CD14-positive monocyte (primary cell): Measurements from ENCODE around the gene RBM28. TPM values are rescaled to one million over a fixed set of nuclear protein-coding genes. Genes with fewer than 3 reads are reported as not detected.
A peak's percentile ranks its signal among the peaks of the same experiment; 100 is the strongest.

ENCODE experiments used
- DNase-seq, 3 donors: peaks; one replicate each; pipeline ENCODE4 v3.0.0-alpha.2; 2011 to 2022
- H2AFZ ChIP-seq: 2 replicates; pipeline ENCODE4 v1.6.0; 2012; ENCODE audit warnings: mild to moderate bottlenecking, low read depth, low read length, inconsistent platforms; ENCODE audit not compliant: insufficient read depth, poor library complexity, severe bottlenecking
- H3K27ac ChIP-seq, 2 donors: 1 replicate in 1 of 2; 2 replicates in 1 of 2; pipeline ENCODE4 v1.5.1; 2012 to 2013; ENCODE audit warnings: low read length in 2 of 2, control low read depth in 1 of 2, inconsistent platforms in 1 of 2, low read depth in 1 of 2, mild to moderate bottlenecking in 1 of 2
- H3K27me3 ChIP-seq, 2 donors: one replicate each; pipeline versions ENCODE4 v1.6.0 to v1.6.1; 2011 to 2013; ENCODE audit warnings: low read length in 2 of 2; ENCODE audit not compliant: control insufficient read depth in 2 of 2, insufficient read depth in 2 of 2
- H3K36me3 ChIP-seq, 2 donors: replicated peaks in 1 of 2; 1 replicate in 1 of 2; 2 replicates in 1 of 2; pipeline versions ENCODE4 v1.5.1 to v1.6.1; 2012 to 2013; ENCODE audit warnings: low read length in 2 of 2, control low read depth in 1 of 2, inconsistent platforms in 1 of 2, mild to moderate bottlenecking in 1 of 2; ENCODE audit not compliant: insufficient read depth in 2 of 2, control insufficient read depth in 1 of 2
- H3K4me1 ChIP-seq, 2 donors: 1 replicate in 1 of 2; 2 replicates in 1 of 2; pipeline versions ENCODE4 v1.5.1 to v1.6.1; 2012 to 2013; ENCODE audit warnings: low read length in 2 of 2, control low read depth in 1 of 2, inconsistent platforms in 1 of 2, mild to moderate bottlenecking in 1 of 2, moderate library complexity in 1 of 2; ENCODE audit not compliant: insufficient read depth in 2 of 2, control insufficient read depth in 1 of 2
- H3K4me2 ChIP-seq: replicated peaks from 2 replicates; pipeline ENCODE3; 2012; ENCODE audit warnings: low read length, moderate library complexity, mild to moderate bottlenecking; ENCODE audit not compliant: poor library complexity, severe bottlenecking; ENCODE audit errors: extremely low read depth
- H3K4me3 ChIP-seq, 3 experiments: fragments of 200-600 bp in 1 of 3; sonication (generic) in 1 of 3; replicated peaks in 1 of 3; 1 replicate in 2 of 3; 2 replicates in 1 of 3; pipeline ENCODE4 v1.5.1; 2011 to 2013; ENCODE audit warnings: low read length in 3 of 3, mild to moderate bottlenecking in 3 of 3, control low read depth in 2 of 3, low read depth in 2 of 3, inconsistent platforms in 1 of 3, moderate library complexity in 1 of 3
- H3K79me2 ChIP-seq: 2 replicates; pipeline ENCODE4 v1.6.0; 2012; ENCODE audit warnings: mild to moderate bottlenecking, control low read depth, inconsistent platforms, low read length, moderate library complexity; ENCODE audit not compliant: insufficient read depth
- H3K9ac ChIP-seq: 2 replicates; pipeline ENCODE4 v1.6.0; 2017; ENCODE audit warnings: low read length, mild to moderate bottlenecking; ENCODE audit not compliant: insufficient read depth, poor library complexity, severe bottlenecking
- H3K9me3 ChIP-seq, 2 donors: replicated peaks in 1 of 2; 1 replicate in 1 of 2; 2 replicates in 1 of 2; pipeline versions ENCODE4 v1.5.1 to v1.6.1; 2012 to 2013; ENCODE audit warnings: low read length in 2 of 2, control low read depth in 1 of 2; ENCODE audit not compliant: control insufficient read depth in 1 of 2, insufficient read depth in 1 of 2
- H4K20me1 ChIP-seq: 2 replicates; pipeline ENCODE4 v1.6.0; 2012; ENCODE audit warnings: mild to moderate bottlenecking, low read length, control low read depth, moderate library complexity; ENCODE audit not compliant: insufficient read depth
- H3K27ac Mint-ChIP-seq, 7 donors: one replicate each; pipeline ENCODE4 v1.8.0; 2020; ENCODE audit warnings: mild to moderate bottlenecking in 7 of 7, mixed read lengths in 7 of 7, moderate library complexity in 6 of 7, inconsistent platforms in 2 of 7
- H3K27me3 Mint-ChIP-seq, 3 donors: one replicate each; pipeline ENCODE4 v1.8.0; 2021 to 2022; ENCODE audit warnings: low read depth in 3 of 3, mild to moderate bottlenecking in 3 of 3, mixed read lengths in 3 of 3, moderate library complexity in 3 of 3, inconsistent platforms in 1 of 3
- H3K36me3 Mint-ChIP-seq, 2 donors: one replicate each; pipeline ENCODE4 v1.8.0; 2020; ENCODE audit warnings: mixed read lengths in 2 of 2, inconsistent platforms in 1 of 2, mild to moderate bottlenecking in 1 of 2
- H3K4me1 Mint-ChIP-seq: one replicate; pipeline ENCODE4 v1.8.0; 2020; ENCODE audit warnings: mild to moderate bottlenecking, mixed read lengths
- H3K4me3 Mint-ChIP-seq, 2 donors: one replicate each; pipeline ENCODE4 v1.8.0; 2020; ENCODE audit warnings: mild to moderate bottlenecking in 2 of 2, mixed read lengths in 2 of 2, moderate library complexity in 1 of 2
- H3K9me3 Mint-ChIP-seq, 7 donors: one replicate each; pipeline ENCODE4 v1.8.0; 2020 to 2022; ENCODE audit warnings: mixed read lengths in 7 of 7, mild to moderate bottlenecking in 6 of 7, moderate library complexity in 6 of 7, inconsistent platforms in 2 of 7
- WGBS: methylation state at CpG from one replicate; pipeline ENCODE4 v1.1.5; 2013; ENCODE audit warnings: missing lambda C conversion rate; ENCODE audit not compliant: insufficient coverage; 5-methylcytosine and 5-hydroxymethylcytosine counted together
- intact Hi-C, 2 donors: fragments of 100-400 bp; cut with micrococcal nuclease; formaldehyde crosslinking; loops; one replicate each; pipeline versions ENCODE4 v1.15.0 to v1.15.1; 2023
- polyA plus RNA-seq, 3 donors: library from polyadenylated mRNA; depleted of rRNA in 1 of 3; unstranded in 2 of 3; stranded (reverse) in 1 of 3; fragments of 300-500 nt in 2 of 3; fragments of >200 nt in 1 of 3; fragmentation: Illumina TruSeq in 2 of 3; gene quantifications; 1 replicate in 2 of 3; 2 replicates in 1 of 3; pipeline ENCODE4 v1.2.3, GENCODE V29; 2012 to 2021
- TF ChIP-seq, protein P1 (sequence below): fragments of 200-600 bp; IDR thresholded peaks from one replicate; pipeline ENCODE4 v1.8.0; 2022; ENCODE audit warnings: antibody characterized with exemption, mild to moderate bottlenecking

The RBM28 gene
- polyA plus RNA-seq, 3 donors, result 4.0 to 14.4 (median 4.9) TPM

DNA sequence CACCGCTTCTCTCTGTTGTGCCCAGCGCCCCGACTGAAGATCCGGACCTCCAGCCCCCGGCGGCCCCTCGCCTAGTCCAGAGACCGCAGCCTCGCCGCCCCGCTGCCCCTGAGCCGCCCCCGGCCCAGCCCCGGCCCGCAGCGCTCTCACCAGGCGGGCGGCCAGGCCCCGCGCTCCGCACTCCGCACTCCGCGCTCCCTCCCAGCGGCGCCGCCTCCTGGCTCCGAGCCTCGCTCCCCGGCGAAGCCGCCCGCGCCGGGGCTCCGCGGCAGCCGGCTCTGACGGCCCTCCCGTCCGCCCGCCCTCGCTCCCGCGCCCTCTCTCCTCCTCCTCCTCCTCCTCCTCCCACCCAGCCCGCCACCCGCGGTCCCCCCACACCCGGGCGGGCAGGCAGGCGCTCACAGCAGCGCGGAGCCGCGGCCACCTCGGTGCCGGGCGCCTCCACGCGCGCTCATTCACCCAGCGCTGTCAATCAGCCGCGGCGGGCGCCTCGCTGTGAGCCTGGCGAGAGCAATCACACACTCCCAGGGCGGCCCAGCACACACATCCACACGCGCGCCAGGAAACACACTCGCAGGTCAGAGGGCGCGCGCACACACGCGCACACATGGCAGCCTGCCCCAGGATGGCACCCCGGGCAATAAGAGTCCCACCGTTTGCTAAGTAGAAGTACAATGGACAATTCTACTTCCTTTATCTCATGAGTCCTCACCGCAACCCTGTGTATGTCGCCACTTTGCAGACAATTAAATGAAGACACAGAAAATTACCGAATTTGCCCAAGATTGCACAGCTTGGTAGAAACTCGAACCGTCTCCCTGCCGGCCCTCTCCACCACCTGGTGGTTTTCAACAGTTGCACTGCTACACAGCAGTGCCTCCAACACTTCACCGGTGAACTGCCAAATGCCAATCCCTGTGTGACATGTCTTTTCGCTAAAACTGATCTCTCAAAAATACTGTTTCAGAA lies 18.0 kb upstream of the RBM28 start, which contains the start of gene PRRT4:
Gene PRRT4 (minus strand): TSS at position 280 of the 969 bp plus-strand sequence.
- no peaks in the 10 kb centered on the region for H3K79me2 ChIP-seq
- H3K9me3 ChIP-seq, result no peaks in the 10 kb centered on the region
- H3K36me3 ChIP-seq, result no peaks in the 10 kb centered on the region
- H3K4me3 ChIP-seq, result peak within 1 kb of the TSS; percentile 35 to 77 (median 45)
- H3K27ac Mint-ChIP-seq, result peak within 1 kb of the TSS in 4 of 7 donors; percentile 13 to 77 (median 56)
- DNase-seq, result peak; percentile 43 to 65 (median 45)
- WGBS, result under 1% methylated on average over 84 of the region's 88 CpGs
- H3K4me1 Mint-ChIP-seq, result peaks cover 55% of the 10 kb centered on the region
- no peaks in the 10 kb centered on the region for H4K20me1 ChIP-seq
- peak within 1 kb of the TSS; percentile 81 for H2AFZ ChIP-seq
- H3K4me3 Mint-ChIP-seq, result peak within 1 kb of the TSS; percentile 85 to 93
- H3K4me1 ChIP-seq, result peaks cover 50 to 54% of the 10 kb centered on the region in 2 donors
- H3K4me2 ChIP-seq, result peak within 1 kb of the TSS; percentile 87
- peak within 1 kb of the TSS; percentile 50 for H3K9ac ChIP-seq
- no peak within 1 kb of the TSS for H3K27ac ChIP-seq
- no peaks in the 10 kb centered on the region for H3K36me3 Mint-ChIP-seq
- TF ChIP-seq, protein P1, sequence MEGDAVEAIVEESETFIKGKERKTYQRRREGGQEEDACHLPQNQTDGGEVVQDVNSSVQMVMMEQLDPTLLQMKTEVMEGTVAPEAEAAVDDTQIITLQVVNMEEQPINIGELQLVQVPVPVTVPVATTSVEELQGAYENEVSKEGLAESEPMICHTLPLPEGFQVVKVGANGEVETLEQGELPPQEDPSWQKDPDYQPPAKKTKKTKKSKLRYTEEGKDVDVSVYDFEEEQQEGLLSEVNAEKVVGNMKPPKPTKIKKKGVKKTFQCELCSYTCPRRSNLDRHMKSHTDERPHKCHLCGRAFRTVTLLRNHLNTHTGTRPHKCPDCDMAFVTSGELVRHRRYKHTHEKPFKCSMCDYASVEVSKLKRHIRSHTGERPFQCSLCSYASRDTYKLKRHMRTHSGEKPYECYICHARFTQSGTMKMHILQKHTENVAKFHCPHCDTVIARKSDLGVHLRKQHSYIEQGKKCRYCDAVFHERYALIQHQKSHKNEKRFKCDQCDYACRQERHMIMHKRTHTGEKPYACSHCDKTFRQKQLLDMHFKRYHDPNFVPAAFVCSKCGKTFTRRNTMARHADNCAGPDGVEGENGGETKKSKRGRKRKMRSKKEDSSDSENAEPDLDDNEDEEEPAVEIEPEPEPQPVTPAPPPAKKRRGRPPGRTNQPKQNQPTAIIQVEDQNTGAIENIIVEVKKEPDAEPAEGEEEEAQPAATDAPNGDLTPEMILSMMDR, result no peak
- H3K27me3 Mint-ChIP-seq, result peaks cover 18 to 52% (median 22%) of the 10 kb centered on the region in 3 donors
- peaks cover 8 to 30% of the 10 kb centered on the region in 2 donors for H3K27me3 ChIP-seq
- intact Hi-C loops, result no loop called here
- H3K9me3 Mint-ChIP-seq, result peaks cover 0 to 2% (median 0%) of the 10 kb centered on the region in 7 donors

DNA sequence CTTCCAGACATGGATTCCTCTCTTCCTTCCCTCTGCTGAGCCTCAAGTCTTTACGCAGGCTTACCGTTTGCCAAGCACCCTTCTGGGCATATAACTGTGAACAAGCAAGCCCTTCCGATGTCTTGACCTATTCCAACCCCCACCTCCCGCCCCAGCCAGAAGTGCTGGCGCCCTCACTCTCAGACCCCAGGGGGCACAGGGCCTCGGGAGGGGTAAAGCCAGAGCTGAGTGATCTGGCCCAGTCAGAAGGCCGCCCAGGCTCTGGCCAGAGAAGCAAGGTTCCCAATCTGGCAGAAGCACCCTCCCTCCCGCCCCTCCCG lies 16.6 kb upstream of the RBM28 start:
- H3K4me3 Mint-ChIP-seq, result peak overlapping the region; percentile 75 to 92

More for the DNA sequence above, 16.6 kb upstream of the RBM28 start:
- Mint-ChIP-seq H3K9me3 (peaks cover 0 to 2% (median 0%) of the 10 kb centered on the region in 7 donors), H3K4me1 (peaks cover 49% of the 10 kb centered on the region), H3K36me3 (no peaks in the 10 kb centered on the region), H3K27me3 (peaks cover 15 to 48% (median 23%) of the 10 kb centered on the region in 3 donors), H3K27ac (peak overlapping the region in 1 of 7 donors; percentile 48)
- H3K4me3 ChIP-seq, result peak overlapping the region in 2 of 3 experiments; percentile 35 to 77
- peak overlapping the region; percentile 81 for H2AFZ ChIP-seq
- no peaks in the 10 kb centered on the region for H3K9me3 ChIP-seq
- H4K20me1 ChIP-seq, result no peaks in the 10 kb centered on the region
- peaks cover 8 to 30% of the 10 kb centered on the region in 2 donors for H3K27me3 ChIP-seq
- 32% methylated on average over 6 of the region's 9 CpGs for WGBS
- peak overlapping the region; percentile 87 for H3K4me2 ChIP-seq
- no peaks in the 10 kb centered on the region for H3K36me3 ChIP-seq
- no peak overlapping the region for H3K9ac ChIP-seq
- no peak for DNase-seq
- TF ChIP-seq, protein P1, result no peak
- no peaks in the 10 kb centered on the region for H3K79me2 ChIP-seq
- H3K4me1 ChIP-seq, result peaks cover 50% of the 10 kb centered on the region in 2 donors
- no peak overlapping the region for H3K27ac ChIP-seq
- intact Hi-C loops, result no loop called here
